Vagina (tissue), 2 donors: ENCODE results near the gene BEST4.

ENCODE experiments used
- POLR2A ChIP-seq, 2 donors: fragments of 450-650 bp; IDR thresholded peaks; one replicate each; pipeline ENCODE4 v1.6.1; 2017; ENCODE audit warnings: antibody characterized with exemption in 2 of 2, mild to moderate bottlenecking in 2 of 2, moderate library complexity in 2 of 2
- POLR2AphosphoS5 ChIP-seq, 2 donors: sonication (generic); formaldehyde crosslinking; IDR thresholded peaks; one replicate each; pipeline ENCODE4 v1.9.0; 2017; ENCODE audit warnings: antibody characterized with exemption in 2 of 2, mild to moderate bottlenecking in 2 of 2, low read depth in 1 of 2; ENCODE audit not compliant: insufficient read depth in 1 of 2
- TF ChIP-seq, protein P1 (sequence below), 3 experiments: fragments of 450-650 bp in 2 of 3; fragments of 200-600 bp in 1 of 3; sonication (generic) in 1 of 3; IDR thresholded peaks; one replicate each; pipeline ENCODE4 v1.5.1; 2017 to 2019; ENCODE audit warnings: antibody characterized with exemption in 3 of 3, mild to moderate bottlenecking in 2 of 3, moderate library complexity in 2 of 3

DNA sequence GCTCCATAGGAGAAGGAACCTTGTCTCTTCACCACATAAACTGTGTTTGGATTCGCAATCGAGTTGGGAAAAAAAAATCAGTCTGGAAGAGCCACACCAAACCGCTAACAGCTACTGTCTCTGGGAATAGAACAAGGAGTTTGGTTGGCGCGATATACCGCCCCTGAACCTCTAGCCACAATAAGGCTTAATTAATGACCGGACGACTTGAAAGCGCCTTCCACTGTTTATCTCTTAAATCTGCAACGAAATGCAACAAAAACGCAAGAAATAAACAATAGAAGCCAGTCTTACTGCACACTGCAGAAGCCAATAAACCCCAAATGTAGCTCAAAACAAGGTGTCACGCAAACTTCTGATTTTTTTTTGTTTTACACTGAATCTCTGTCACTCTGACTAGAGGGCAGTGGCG is 31.2 kb upstream of the BEST4 start:
- TF ChIP-seq, protein P1, sequence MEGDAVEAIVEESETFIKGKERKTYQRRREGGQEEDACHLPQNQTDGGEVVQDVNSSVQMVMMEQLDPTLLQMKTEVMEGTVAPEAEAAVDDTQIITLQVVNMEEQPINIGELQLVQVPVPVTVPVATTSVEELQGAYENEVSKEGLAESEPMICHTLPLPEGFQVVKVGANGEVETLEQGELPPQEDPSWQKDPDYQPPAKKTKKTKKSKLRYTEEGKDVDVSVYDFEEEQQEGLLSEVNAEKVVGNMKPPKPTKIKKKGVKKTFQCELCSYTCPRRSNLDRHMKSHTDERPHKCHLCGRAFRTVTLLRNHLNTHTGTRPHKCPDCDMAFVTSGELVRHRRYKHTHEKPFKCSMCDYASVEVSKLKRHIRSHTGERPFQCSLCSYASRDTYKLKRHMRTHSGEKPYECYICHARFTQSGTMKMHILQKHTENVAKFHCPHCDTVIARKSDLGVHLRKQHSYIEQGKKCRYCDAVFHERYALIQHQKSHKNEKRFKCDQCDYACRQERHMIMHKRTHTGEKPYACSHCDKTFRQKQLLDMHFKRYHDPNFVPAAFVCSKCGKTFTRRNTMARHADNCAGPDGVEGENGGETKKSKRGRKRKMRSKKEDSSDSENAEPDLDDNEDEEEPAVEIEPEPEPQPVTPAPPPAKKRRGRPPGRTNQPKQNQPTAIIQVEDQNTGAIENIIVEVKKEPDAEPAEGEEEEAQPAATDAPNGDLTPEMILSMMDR (IDR thresholded peaks at IDR 0.05), result no peak
- TF ChIP-seq POLR2A (IDR thresholded peaks at IDR 0.05) (no peak), POLR2AphosphoS5 (IDR thresholded peaks at IDR 0.05; ENCODE audit: insufficient read depth in 1 of 2, low read depth in 1 of 2) (no peak)
